ENCODE data around the gene TNF.

The TNF gene

GRCh38 chr6:31545291-31545690, 30.1 kb upstream of the TNF start:
- no peak for DNase-seq

GRCh38 chr6:31546339-31546957, 28.9 kb upstream of the TNF start, which contains the start of gene ATP6V1G2:
Gene ATP6V1G2, minus strand, starts transcription at chr6:31546608. Its CDS starts 49 bp downstream, at chr6:31546559.
- DNase-seq = peak; percentile 62 to 76

GRCh38 chr6:31546958-31547726, 28.2 kb upstream of the TNF start, which contains the start of gene NFKBIL1:
Gene NFKBIL1, plus strand, starts transcription at chr6:31547608. Its CDS starts 87 bp downstream, at chr6:31547695.
- DNase-seq = peak; percentile 67 to 97

GRCh38 chr6:31547727-31548543, 27.4 kb upstream of the TNF start:
- no peak for DNase-seq

GRCh38 chr6:31548544-31548873, 26.9 kb upstream of the TNF start:
- DNase-seq = no peak

GRCh38 chr6:31551371-31551770, 24.0 kb upstream of the TNF start:
- DNase-seq = peak; percentile 28 to 83

GRCh38 chr6:31556307-31556706, 19.1 kb upstream of the TNF start:
- DNase-seq = no peak

GRCh38 chr6:31557443-31558317, 17.7 kb upstream of the TNF start:
- DNase-seq = no peak

- no peak for DNase-seq
These were observed 17.1 kb upstream of the TNF start for GRCh38 chr6:31558318-31558625.

GRCh38 chr6:31558631-31559500, 16.5 kb upstream of the TNF start:
- peak; percentile 61 to 97 for DNase-seq

GRCh38 chr6:31559606-31559957, 15.8 kb upstream of the TNF start:
- DNase-seq = no peak

- peak; percentile 52 to 74 for DNase-seq
These were observed 15.2 kb upstream of the TNF start for GRCh38 chr6:31559958-31560696.

GRCh38 chr6:31560697-31561058, 14.7 kb upstream of the TNF start:
- no peak for DNase-seq

GRCh38 chr6:31567531-31568370, 7.6 kb upstream of the TNF start:
- no peak for DNase-seq

GRCh38 chr6:31568537-31568961, 6.8 kb upstream of the TNF start:
- peak in 1 of 2 donors; percentile 68 for DNase-seq

GRCh38 chr6:31569861-31570536, 5.4 kb upstream of the TNF start:
- DNase-seq = no peak

- DNase-seq = no peak
These were observed 3.1 kb upstream of the TNF start, which contains the start of gene LTA for GRCh38 chr6:31572041-31572911. Gene LTA, plus strand, starts transcription at chr6:31572289. Its CDS starts 454 bp downstream, at chr6:31572743.

Data from bone marrow (tissue), 2 donors.